Sigmoid colon (tissue), 7 donors: ENCODE results near the gene PLEKHB1. TPM values are rescaled to one million over a fixed set of nuclear protein-coding genes. Genes with fewer than 3 reads are reported as not detected.

Experiments used
- DNase-seq: peaks from one replicate; pipeline ENCODE4 v3.0.0-alpha.2; 2019
- H3K27ac ChIP-seq, 4 donors: fragments of 200-600 bp; sonication (generic); one replicate each; pipeline ENCODE4 v1.5.1; 2016 to 2019; ENCODE audit warnings: mild to moderate bottlenecking in 1 of 4
- H3K27me3 ChIP-seq, 3 donors: fragments of 200-600 bp; sonication (generic); one replicate each; pipeline ENCODE4 v1.5.1; 2019; ENCODE audit warnings: mild to moderate bottlenecking in 1 of 3
- H3K36me3 ChIP-seq, 4 donors: fragments of 200-600 bp; sonication (generic); one replicate each; pipeline ENCODE4 v1.5.1; 2016 to 2019
- H3K4me1 ChIP-seq, 4 donors: fragments of 200-600 bp; sonication (generic); one replicate each; pipeline ENCODE4 v1.5.1; 2017 to 2019
- H3K4me3 ChIP-seq, 4 donors: fragments of 200-600 bp; sonication (generic); one replicate each; pipeline ENCODE4 v1.5.1; 2017 to 2019; ENCODE audit warnings: mild to moderate bottlenecking in 2 of 4, moderate library complexity in 1 of 4
- H3K9me3 ChIP-seq, 4 donors: fragments of 200-600 bp in 3 of 4; sonication (generic) in 3 of 4; one replicate each; pipeline versions ENCODE4 v1.5.1 to v1.6.1; 2013 to 2019
- CTCF ChIP-seq, 4 experiments: fragments of 450-650 bp in 3 of 4; fragments of 200-600 bp in 1 of 4; IDR thresholded peaks; one replicate each; pipeline ENCODE4 v1.5.1; 2016 to 2019; ENCODE audit warnings: antibody characterized with exemption in 4 of 4, mild to moderate bottlenecking in 3 of 4, moderate library complexity in 2 of 4
- EP300 ChIP-seq, 4 donors: sonication (generic); formaldehyde crosslinking; IDR thresholded peaks; one replicate each; pipeline ENCODE4 v1.6.1; 2017; ENCODE audit warnings: antibody characterized with exemption in 4 of 4
- POLR2A ChIP-seq, 2 donors: fragments of 450-650 bp; IDR thresholded peaks; one replicate each; pipeline ENCODE4 v1.6.1; 2016; ENCODE audit warnings: antibody characterized with exemption in 2 of 2, mild to moderate bottlenecking in 2 of 2, moderate library complexity in 2 of 2
- POLR2AphosphoS5 ChIP-seq, 4 donors: sonication (generic); formaldehyde crosslinking; IDR thresholded peaks; one replicate each; pipeline ENCODE4 v1.6.1; 2017; ENCODE audit warnings: antibody characterized with exemption in 4 of 4
- WGBS, 2 donors: extraction: QIAGEN DNeasy Blood & Tissue Kit; methylation state at CpG; one replicate each; pipeline ENCODE4 v1.1.7; 2013; 5-methylcytosine and 5-hydroxymethylcytosine counted together
- intact Hi-C: fragments of 100-400 bp; cut with DNase I; formaldehyde crosslinking; loops from one replicate; pipeline ENCODE4 v1.15.1; 2023
- polyA plus RNA-seq, 3 donors: library from polyadenylated mRNA; stranded (reverse); fragments of 200-250 nt; gene quantifications; one replicate each; pipeline ENCODE4 v1.2.3, GENCODE V29; 2013
- total RNA-seq, 4 donors: library from RNA; depleted of rRNA; stranded (reverse); fragments of >200 nt; gene quantifications; one replicate each; pipeline ENCODE4 v1.1.0, GENCODE V29; 2016
- donor health status: healthy with polysubstance abuse.
- donor health status: Bipolar disorder and iron deficiency.
- donor health status: healthy.

PLEKHB1 gene
- total and polyA plus RNA-seq, 7 donors: 15.2 to 90.3 (median 30.3) TPM

- DNase-seq: no peak
- Histone ChIP-seq H3K27ac (no peak overlapping the region), H3K4me1 (peaks cover 2 to 15% (median 11%) of the 10 kb centered on the region in 4 donors), H3K36me3 (no peaks in the 10 kb centered on the region), H3K4me3 (no peak overlapping the region), H3K27me3 (no peaks in the 10 kb centered on the region), H3K9me3 (no peaks in the 10 kb centered on the region)
- no peak for TF ChIP-seq CTCF (IDR thresholded peaks at IDR 0.05)
- intact Hi-C loops: no loop called here
- WGBS, 2 donors: 78 to 80% methylated on average over 3 of the region's 3 CpGs
These were observed 10.6 kb downstream of the PLEKHB1 start for GRCh38 chr11:73656985-73657384.

DNA sequence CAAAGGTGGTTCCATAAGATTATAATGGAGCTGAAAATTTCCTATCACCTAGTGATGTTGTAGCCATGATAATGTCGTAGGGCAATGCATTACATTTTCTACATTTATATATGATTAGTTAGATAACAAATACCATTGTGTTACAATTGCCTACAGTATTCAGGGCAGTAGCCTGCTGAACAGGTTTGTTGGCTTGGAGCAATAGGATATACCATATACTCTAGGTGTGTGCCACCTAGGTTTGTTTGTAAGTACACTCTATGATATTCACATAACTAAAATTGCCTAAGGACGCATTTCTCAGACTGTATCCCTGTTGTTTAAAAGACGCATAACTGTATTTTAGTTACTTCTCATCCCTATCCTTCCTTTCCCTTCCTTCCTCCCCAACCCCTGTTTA, 13.6 kb downstream of the PLEKHB1 start:
- WGBS, 2 donors: 25 to 71% methylated on average over 3 of the region's 3 CpGs
- H3K27me3 ChIP-seq: no peaks in the 10 kb centered on the region
- TF ChIP-seq POLR2AphosphoS5 (IDR thresholded peaks at IDR 0.05): no peak
- no peak for TF ChIP-seq POLR2A (IDR thresholded peaks at IDR 0.05)
- TF ChIP-seq EP300 (IDR thresholded peaks at IDR 0.05): no peak
- intact Hi-C loops: loop anchor here (1.0 to 2.0 kb wide), 2 partner anchors 257 to 309 kb away; no protein-coding TSS in a partner anchor
- H3K9me3 ChIP-seq: no peaks in the 10 kb centered on the region
- DNase-seq: no peak
- H3K27ac ChIP-seq: no peak overlapping the region
- H3K4me1 ChIP-seq: peaks cover 2 to 15% (median 11%) of the 10 kb centered on the region in 4 donors
- no peak overlapping the region for H3K4me3 ChIP-seq
- no peaks in the 10 kb centered on the region for H3K36me3 ChIP-seq

DNA sequence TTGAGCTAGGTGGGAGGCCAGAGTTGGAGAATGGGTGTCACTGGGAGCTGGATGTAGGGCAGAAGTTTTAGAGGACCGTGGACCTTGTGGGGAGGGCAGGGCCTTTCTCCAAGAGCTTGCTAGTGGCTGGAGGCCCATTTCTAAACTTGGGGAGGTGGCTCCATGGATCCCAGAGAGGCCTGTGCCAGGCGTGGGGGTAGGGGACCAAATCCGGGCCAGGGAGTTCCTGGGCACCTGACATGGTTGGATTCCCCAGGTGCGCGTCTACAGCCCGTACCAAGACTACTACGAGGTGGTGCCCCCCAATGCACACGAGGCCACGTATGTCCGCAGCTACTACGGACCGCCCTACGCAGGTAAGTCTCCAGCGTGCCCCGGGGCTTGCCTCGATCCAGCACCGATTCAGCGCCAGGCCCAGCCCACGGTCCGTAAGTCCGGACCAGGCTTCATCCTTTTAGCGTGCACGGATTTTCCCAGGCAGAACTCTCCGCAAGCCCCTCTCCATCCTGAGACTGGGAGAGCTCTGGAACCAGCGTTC, 14.2 kb downstream of the PLEKHB1 start:
- no peak for DNase-seq
- H3K4me3 ChIP-seq: peak overlapping the region; percentile 8 to 46 (median 32)
- H3K36me3 ChIP-seq: no peaks in the 10 kb centered on the region
- no peaks in the 10 kb centered on the region for H3K9me3 ChIP-seq
- H3K27me3 ChIP-seq: no peaks in the 10 kb centered on the region
- TF ChIP-seq POLR2A (IDR thresholded peaks at IDR 0.05) (no peak), CTCF (IDR thresholded peaks at IDR 0.05) (no peak), EP300 (IDR thresholded peaks at IDR 0.05) (no peak), POLR2AphosphoS5 (IDR thresholded peaks at IDR 0.05) (no peak)
- peak overlapping the region in 2 of 4 donors; percentile 16 to 53 for H3K27ac ChIP-seq
- peaks cover 2 to 15% (median 11%) of the 10 kb centered on the region in 4 donors for H3K4me1 ChIP-seq
- WGBS, 2 donors: 38 to 68% methylated on average over 25 of the region's 25 CpGs
- intact Hi-C loops: loop anchor here (1.0 to 2.0 kb wide), 3 partner anchors 34 to 309 kb away; no protein-coding TSS in a partner anchor

DNA sequence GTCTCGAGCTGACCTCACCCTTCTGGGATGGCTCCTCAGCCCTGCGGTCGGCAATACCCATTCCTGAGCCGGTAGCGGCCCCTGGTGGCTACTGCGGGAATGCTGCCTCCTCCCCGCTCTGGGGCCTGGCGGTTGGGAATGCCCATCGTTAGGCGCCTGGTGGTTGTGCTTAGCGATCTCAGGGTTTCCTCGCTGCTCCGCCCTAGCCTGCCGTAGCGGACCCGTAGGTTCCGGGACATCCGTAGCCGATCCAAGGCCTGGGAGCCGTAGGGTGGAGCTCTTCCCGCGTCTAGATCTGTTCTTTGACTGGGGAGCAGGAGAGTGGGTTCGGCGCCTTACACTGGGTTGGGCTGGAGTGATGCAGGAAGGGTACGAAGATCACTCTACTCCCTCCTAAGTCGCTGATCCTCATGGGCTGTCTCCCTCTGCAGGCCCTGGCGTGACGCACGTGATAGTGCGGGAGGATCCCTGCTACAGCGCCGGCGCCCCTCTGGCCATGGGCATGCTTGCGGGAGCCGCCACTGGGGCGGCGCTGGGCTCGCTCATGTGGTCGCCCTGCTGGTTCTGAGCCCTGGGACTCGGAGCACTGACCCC, 14.8 kb downstream of the PLEKHB1 start:
- peaks cover 2 to 15% (median 11%) of the 10 kb centered on the region in 4 donors for H3K4me1 ChIP-seq
- no peaks in the 10 kb centered on the region for H3K36me3 ChIP-seq
- peak; percentile 92 for DNase-seq
- WGBS, 2 donors: 11 to 33% methylated on average over 40 of the region's 40 CpGs
- H3K27ac ChIP-seq: peak overlapping the region; percentile 16 to 63 (median 35)
- peak overlapping the region; percentile 8 to 46 (median 32) for H3K4me3 ChIP-seq
- intact Hi-C loops: loop anchor here (1.0 to 2.0 kb wide), 2 partner anchors 35 to 258 kb away; no protein-coding TSS in a partner anchor
- TF ChIP-seq CTCF (IDR thresholded peaks at IDR 0.05) (peak; percentile 93 to 98 (median 96)), EP300 (IDR thresholded peaks at IDR 0.05) (no peak), POLR2AphosphoS5 (IDR thresholded peaks at IDR 0.05) (peak in 3 of 4 donors; percentile 5 to 41 (median 12)), POLR2A (IDR thresholded peaks at IDR 0.05) (no peak)
- no peaks in the 10 kb centered on the region for H3K27me3 ChIP-seq
- no peaks in the 10 kb centered on the region for H3K9me3 ChIP-seq

- WGBS, 2 donors: 94% methylated on average over 3 of the region's 3 CpGs
- Histone ChIP-seq H3K27me3 (no peaks in the 10 kb centered on the region), H3K27ac (no peak overlapping the region), H3K4me3 (no peak overlapping the region), H3K36me3 (no peaks in the 10 kb centered on the region), H3K9me3 (no peaks in the 10 kb centered on the region), H3K4me1 (peaks cover 2 to 15% (median 11%) of the 10 kb centered on the region in 4 donors)
- intact Hi-C loops: no loop called here
- no peak for DNase-seq
- TF ChIP-seq POLR2AphosphoS5 (IDR thresholded peaks at IDR 0.05): no peak
- TF ChIP-seq EP300 (IDR thresholded peaks at IDR 0.05): no peak
These were observed 16.2 kb downstream of the PLEKHB1 start for GRCh38 chr11:73662445-73663157.
